Smooth muscle cell (in vitro differentiated cells): ENCODE results near the gene ZNF296. TPM values are rescaled to one million over a fixed set of nuclear protein-coding genes. Genes with fewer than 3 reads are reported as not detected.

Source experiments
- DNase-seq: peaks from one replicate; lab custom pipeline; 2025; ENCODE audit not compliant: unreplicated experiment; lab: John Stamatoyannopoulos, UW
- H2AFZ ChIP-seq: fragments of 200-600 bp; sonication (generic); 2 replicates; pipeline ENCODE4 v1.6.0; 2016; ENCODE audit warnings: antibody characterized with exemption, low read depth, mild to moderate bottlenecking
- H3F3A ChIP-seq: fragments of 200-600 bp; sonication (generic); 2 replicates; pipeline ENCODE4 v1.6.0; 2017; ENCODE audit warnings: antibody characterized with exemption, low read depth
- H3K27ac ChIP-seq: fragments of 200-600 bp; sonication (generic); 2 replicates; pipeline ENCODE4 v1.5.1; 2016; ENCODE audit warnings: low read depth, mild to moderate bottlenecking
- H3K27me3 ChIP-seq: fragments of 200-600 bp; sonication (generic); 2 replicates; pipeline ENCODE4 v1.6.1; 2016; ENCODE audit warnings: low read depth, mild to moderate bottlenecking
- H3K36me3 ChIP-seq: fragments of 200-600 bp; sonication (generic); 2 replicates; pipeline ENCODE4 v1.5.1; 2016; ENCODE audit warnings: low read depth
- H3K4me1 ChIP-seq: fragments of 200-600 bp; sonication (generic); 2 replicates; pipeline ENCODE4 v1.5.1; 2016; ENCODE audit warnings: low read depth
- H3K4me2 ChIP-seq: fragments of 200-600 bp; sonication (generic); 2 replicates; pipeline ENCODE4 v1.6.0; 2016; ENCODE audit warnings: mild to moderate bottlenecking
- H3K4me3 ChIP-seq: fragments of 200-600 bp; sonication (generic); 2 replicates; pipeline ENCODE4 v1.5.1; 2016; ENCODE audit warnings: mild to moderate bottlenecking
- H3K79me2 ChIP-seq: fragments of 200-600 bp; sonication (generic); 2 replicates; pipeline ENCODE4 v1.6.0; 2016; ENCODE audit warnings: low read depth, mild to moderate bottlenecking
- H3K9ac ChIP-seq: fragments of 200-600 bp; sonication (generic); 2 replicates; pipeline ENCODE4 v1.6.0; 2016; ENCODE audit warnings: low read depth
- H3K9me3 ChIP-seq: fragments of 200-600 bp; sonication (generic); replicated peaks from 2 replicates; pipeline ENCODE4 v1.5.1; 2016; ENCODE audit warnings: low read depth
- H4K20me1 ChIP-seq: fragments of 200-600 bp; sonication (generic); 2 replicates; pipeline ENCODE4 v1.6.0; 2016; ENCODE audit warnings: low read depth
- CTCF ChIP-seq: fragments of 200-600 bp; sonication (generic); IDR thresholded peaks from 2 replicates; pipeline ENCODE4 v1.5.1; 2017; ENCODE audit warnings: borderline replicate concordance, mild to moderate bottlenecking, antibody characterized with exemption; ENCODE audit not compliant: insufficient read depth, poor library complexity, severe bottlenecking
- WGBS: methylation state at CpG from one replicate; pipeline ENCODE4 v1.1.7; 2016; ENCODE audit warnings: low lambda C conversion rate; 5-methylcytosine and 5-hydroxymethylcytosine counted together
- polyA plus RNA-seq: library from polyadenylated mRNA; unstranded; fragments of >200 nt; fragmentation: Nextera tagmentation; extraction: Ambion mirVana; gene quantifications from 2 replicates; pipeline ENCODE4 v1.2.1, GENCODE V29; 2016
- total RNA-seq: library from RNA; depleted of rRNA; stranded (reverse); fragments of >200 nt; gene quantifications from 2 replicates; pipeline ENCODE4 v1.2.3, GENCODE V29; 2014

Gene ZNF296
- total and polyA plus RNA-seq, 2 experiments from 2014 or later = 0.21 to 1.1 TPM

GRCh38 chr19:45094137-45094536, 17.9 kb upstream of the ZNF296 start:
- H3K4me3 ChIP-seq = peak overlapping the region; percentile 96
- no peak for TF ChIP-seq CTCF
- no peak for DNase-seq
- H3F3A ChIP-seq = peaks cover 8% of the 10 kb centered on the region
- H3K4me2 ChIP-seq = peak overlapping the region; percentile 93
- peaks cover 59% of the 10 kb centered on the region for H3K79me2 ChIP-seq
- 82% methylated on average over 9 of the region's 9 CpGs for WGBS
- H4K20me1 ChIP-seq = peaks cover 54% of the 10 kb centered on the region
- H3K36me3 ChIP-seq = no peaks in the 10 kb centered on the region
- H3K9me3 ChIP-seq = no peaks in the 10 kb centered on the region
- H2AFZ ChIP-seq = no peak overlapping the region
- H3K27ac ChIP-seq = no peak overlapping the region
- no peaks in the 10 kb centered on the region for H3K27me3 ChIP-seq
- peak overlapping the region; percentile 99 for H3K9ac ChIP-seq
- peaks cover 27% of the 10 kb centered on the region for H3K4me1 ChIP-seq

- H3K4me3 ChIP-seq = peak within 1 kb of the TSS; percentile 96
- peaks cover 8% of the 10 kb centered on the region for H3F3A ChIP-seq
- TF ChIP-seq CTCF = peak; percentile 8
- no peaks in the 10 kb centered on the region for H3K27me3 ChIP-seq
- DNase-seq = peak; percentile 70
- H3K27ac ChIP-seq = peak within 1 kb of the TSS; percentile 99
- H3K79me2 ChIP-seq = peaks cover 51% of the 10 kb centered on the region
- peak within 1 kb of the TSS; percentile 98 for H2AFZ ChIP-seq
- H3K4me2 ChIP-seq = peak within 1 kb of the TSS; percentile 93
- peak within 1 kb of the TSS; percentile 99 for H3K9ac ChIP-seq
- peaks cover 43% of the 10 kb centered on the region for H4K20me1 ChIP-seq
- H3K36me3 ChIP-seq = no peaks in the 10 kb centered on the region
- WGBS = 1% methylated on average over 97 of the region's 103 CpGs
- H3K9me3 ChIP-seq = no peaks in the 10 kb centered on the region
- peaks cover 17% of the 10 kb centered on the region for H3K4me1 ChIP-seq
These were observed 16.7 kb upstream of the ZNF296 start, which contains the start of gene PPP1R37 for GRCh38 chr19:45092747-45093678. Gene PPP1R37 (plus strand): TSS chr19:45093179. CDS start chr19:45093326, 147 bp downstream.

- Histone ChIP-seq H3K9me3 (no peaks in the 10 kb centered on the region), H3K27ac (peak overlapping the region; percentile 99), H4K20me1 (peaks cover 29% of the 10 kb centered on the region), H3K9ac (peak overlapping the region; percentile 99), H3K4me1 (peaks cover 10% of the 10 kb centered on the region), H3K27me3 (no peaks in the 10 kb centered on the region), H3F3A (peaks cover 8% of the 10 kb centered on the region), H2AFZ (peak overlapping the region; percentile 76), H3K36me3 (no peaks in the 10 kb centered on the region), H3K4me3 (peak overlapping the region; percentile 96), H3K4me2 (peak overlapping the region; percentile 93), H3K79me2 (peaks cover 38% of the 10 kb centered on the region)
- peak; percentile 91 for DNase-seq
- 20% methylated on average over 63 of the region's 64 CpGs for WGBS
- no peak for TF ChIP-seq CTCF
These were observed 15.0 kb upstream of the ZNF296 start for GRCh38 chr19:45091031-45091923.
